IMR-90 (cell line): Measurements from ENCODE around the gene GRB10.

ENCODE experiments used
- CEBPB ChIP-seq: IDR thresholded peaks from 2 replicates; pipeline ENCODE4 v1.6.1; 2012; ENCODE audit warnings: low read depth, low read length, improper control_type of control experiment
- CHD1 ChIP-seq: IDR thresholded peaks from 2 replicates; pipeline ENCODE4 v1.6.1; 2012; ENCODE audit warnings: low read depth, low read length, improper control_type of control experiment
- CTCF ChIP-seq: conservative IDR thresholded peaks from 2 replicates; pipeline ENCODE4 v1.5.1; 2012; ENCODE audit warnings: mild to moderate bottlenecking, low read depth, low read length, improper control_type of control experiment
- FOS ChIP-seq: fragments of 150-350 bp; IDR thresholded peaks from 2 replicates; pipeline ENCODE4 v1.6.1; 2016; ENCODE audit warnings: low read depth, low read length
- MAFK ChIP-seq: IDR thresholded peaks from 2 replicates; pipeline ENCODE4 v1.6.1; 2012; ENCODE audit warnings: low read depth, low read length, improper control_type of control experiment
- MXI1 ChIP-seq: IDR thresholded peaks from 2 replicates; pipeline ENCODE4 v1.6.1; 2012; ENCODE audit warnings: low read depth, mild to moderate bottlenecking, low read length, moderate library complexity, borderline replicate concordance
- NFE2L2 ChIP-seq: fragments of 150-350 bp; IDR thresholded peaks from 2 replicates; pipeline ENCODE4 v1.6.1; 2016; ENCODE audit warnings: low read depth, mild to moderate bottlenecking, low read length
- POLR2A ChIP-seq: IDR thresholded peaks from 2 replicates; pipeline ENCODE4 v1.6.1; 2012; ENCODE audit warnings: mild to moderate bottlenecking, low read depth, low read length
- RAD21 ChIP-seq: IDR thresholded peaks from 2 replicates; pipeline ENCODE4 v1.6.1; 2012; ENCODE audit warnings: low read length, improper control_type of control experiment
- RCOR1 ChIP-seq: IDR thresholded peaks from 2 replicates; pipeline ENCODE4 v1.6.1; 2012; ENCODE audit warnings: mild to moderate bottlenecking, low read length, improper control_type of control experiment; ENCODE audit not compliant: insufficient replicate concordance
- SMC3 ChIP-seq: fragments of 150-350 bp; IDR thresholded peaks from 2 replicates; pipeline ENCODE4 v1.6.1; 2016; ENCODE audit warnings: low read depth, mild to moderate bottlenecking, antibody characterized with exemption, low read length, moderate library complexity
- USF2 ChIP-seq: fragments of 150-350 bp; IDR thresholded peaks from 2 replicates; pipeline ENCODE4 v1.6.1; 2017; ENCODE audit warnings: mild to moderate bottlenecking, antibody characterized with exemption, low read length, low read depth
- TF ChIP-seq, protein P1 (sequence below): fragments of 150-350 bp; IDR thresholded peaks from 2 replicates; pipeline ENCODE4 v1.6.1; 2016; ENCODE audit warnings: low read depth, mild to moderate bottlenecking, low read length, moderate library complexity, borderline replicate concordance

DNA sequence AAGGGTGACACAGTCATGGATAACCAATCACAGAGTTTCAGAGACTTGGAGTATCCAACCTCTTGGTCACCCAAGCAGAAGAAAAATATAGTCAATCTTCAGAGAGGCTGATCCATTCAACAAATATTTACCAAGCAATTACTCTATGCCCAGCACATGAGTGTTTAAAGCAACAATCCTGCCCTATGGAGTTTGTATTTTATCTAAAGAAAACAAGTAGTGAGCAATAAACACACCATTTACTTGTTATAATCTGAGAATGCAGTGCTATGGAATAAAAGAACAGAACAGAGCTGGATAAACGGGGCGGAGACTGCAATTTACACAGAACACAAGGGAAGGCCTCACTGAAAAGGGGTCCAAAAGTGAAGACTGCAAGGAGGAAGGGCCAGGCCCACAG is 63.8 kb downstream of the GRB10 start:
- TF ChIP-seq CTCF, result no peak
- TF ChIP-seq RCOR1, result no peak
- no peak for TF ChIP-seq CHD1
- no peak for TF ChIP-seq USF2
- TF ChIP-seq CEBPB, result no peak
- no peak for TF ChIP-seq NFE2L2
- TF ChIP-seq FOS, result no peak
- no peak for TF ChIP-seq POLR2A
- TF ChIP-seq, protein P1, sequence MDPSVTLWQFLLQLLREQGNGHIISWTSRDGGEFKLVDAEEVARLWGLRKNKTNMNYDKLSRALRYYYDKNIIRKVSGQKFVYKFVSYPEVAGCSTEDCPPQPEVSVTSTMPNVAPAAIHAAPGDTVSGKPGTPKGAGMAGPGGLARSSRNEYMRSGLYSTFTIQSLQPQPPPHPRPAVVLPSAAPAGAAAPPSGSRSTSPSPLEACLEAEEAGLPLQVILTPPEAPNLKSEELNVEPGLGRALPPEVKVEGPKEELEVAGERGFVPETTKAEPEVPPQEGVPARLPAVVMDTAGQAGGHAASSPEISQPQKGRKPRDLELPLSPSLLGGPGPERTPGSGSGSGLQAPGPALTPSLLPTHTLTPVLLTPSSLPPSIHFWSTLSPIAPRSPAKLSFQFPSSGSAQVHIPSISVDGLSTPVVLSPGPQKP, result no peak
- no peak for TF ChIP-seq SMC3
- no peak for TF ChIP-seq MXI1
- TF ChIP-seq RAD21, result no peak
- no peak for TF ChIP-seq MAFK
